GM19463 (cell line): ENCODE data around the gene INSM2.

Experiments
- ATAC-seq: cut with Tn5 transposase; IDR thresholded peaks from one replicate; pipeline ENCODE4 v1.9.1; 2021; ENCODE audit warnings: mild to moderate bottlenecking, moderate library complexity; ENCODE audit not compliant: unreplicated experiment

Gene INSM2, protein sequence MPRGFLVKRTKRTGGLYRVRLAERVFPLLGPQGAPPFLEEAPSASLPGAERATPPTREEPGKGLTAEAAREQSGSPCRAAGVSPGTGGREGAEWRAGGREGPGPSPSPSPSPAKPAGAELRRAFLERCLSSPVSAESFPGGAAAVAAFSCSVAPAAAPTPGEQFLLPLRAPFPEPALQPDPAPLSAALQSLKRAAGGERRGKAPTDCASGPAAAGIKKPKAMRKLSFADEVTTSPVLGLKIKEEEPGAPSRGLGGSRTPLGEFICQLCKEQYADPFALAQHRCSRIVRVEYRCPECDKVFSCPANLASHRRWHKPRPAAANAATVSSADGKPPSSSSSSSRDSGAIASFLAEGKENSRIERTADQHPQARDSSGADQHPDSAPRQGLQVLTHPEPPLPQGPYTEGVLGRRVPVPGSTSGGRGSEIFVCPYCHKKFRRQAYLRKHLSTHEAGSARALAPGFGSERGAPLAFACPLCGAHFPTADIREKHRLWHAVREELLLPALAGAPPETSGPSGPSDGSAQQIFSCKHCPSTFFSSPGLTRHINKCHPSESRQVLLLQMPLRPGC

GRCh38 chr14:35533357-35534207 lies at the start of gene INSM2:
TSS of gene INSM2 (plus strand) at chr14:35534164. CDS start at chr14:35534253, 89 bp downstream.
- ATAC-seq, result peak; percentile 74

- ATAC-seq, result no peak
Observed at GRCh38 chr14:35492569-35493014, 41.4 kb upstream of the INSM2 start.

DNA sequence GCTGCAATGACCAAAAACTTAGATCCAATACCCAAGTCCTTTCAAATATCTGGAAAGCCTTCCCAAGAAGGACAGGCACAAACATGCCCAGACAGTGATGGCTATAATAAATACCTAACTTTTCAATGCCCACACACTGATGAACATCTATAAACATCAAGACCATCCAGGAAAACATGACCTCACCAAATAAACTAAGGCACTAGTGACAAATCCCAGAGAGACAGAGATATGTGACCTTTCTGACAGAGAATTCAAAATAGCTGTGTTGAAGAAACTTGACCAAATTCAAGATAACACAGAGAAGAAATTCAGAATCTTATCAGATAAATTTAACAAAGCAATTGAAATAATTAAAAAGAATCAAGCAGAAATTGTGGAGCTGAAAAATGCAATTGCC lies 38.7 kb upstream of the INSM2 start:
- no peak for ATAC-seq

DNA sequence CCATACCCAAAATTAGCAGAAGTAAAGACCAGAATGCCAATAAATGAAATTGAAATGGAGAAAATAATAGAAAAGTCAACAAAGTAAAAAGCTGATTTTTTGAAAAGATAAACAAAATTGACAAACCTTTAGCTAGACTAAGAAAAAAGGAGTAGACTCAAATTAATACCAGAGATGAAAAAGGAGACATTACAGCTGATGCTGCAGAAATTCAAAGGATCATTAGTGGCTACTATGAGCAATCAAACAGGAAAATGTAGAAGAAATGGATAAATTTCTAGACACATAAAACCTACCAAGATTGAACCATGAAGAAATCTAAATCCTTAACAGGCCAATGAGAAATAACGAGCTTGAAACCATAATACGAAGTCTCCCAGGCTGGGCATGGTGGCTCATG lies 34.8 kb upstream of the INSM2 start:
- ATAC-seq, result no peak

- no peak for ATAC-seq
Observed at GRCh38 chr14:35503646-35504045, 30.3 kb upstream of the INSM2 start.

DNA sequence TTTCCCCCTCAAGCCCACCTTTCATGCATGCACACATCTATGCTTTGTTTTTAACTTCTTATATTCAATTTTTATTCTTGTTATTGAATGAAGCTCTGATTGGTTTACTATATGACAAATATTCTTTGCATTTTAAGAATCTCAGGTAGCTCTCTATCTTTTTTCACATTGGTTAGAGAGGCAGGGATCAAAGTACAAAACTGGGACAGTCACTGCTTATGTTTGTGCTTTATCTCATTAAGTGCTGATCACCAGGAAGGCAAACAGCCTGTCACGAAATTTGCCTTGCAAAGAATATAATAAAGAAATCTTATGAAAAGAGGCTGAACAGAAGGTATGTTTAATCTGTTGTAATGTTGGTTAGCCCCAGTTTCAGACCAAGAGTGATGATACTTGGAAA lies 29.7 kb upstream of the INSM2 start:
- ATAC-seq, result no peak

- ATAC-seq, result no peak
Observed at GRCh38 chr14:35506461-35506860, 27.5 kb upstream of the INSM2 start.

GRCh38 chr14:35506927-35507326 lies 27.0 kb upstream of the INSM2 start:
- ATAC-seq, result no peak

DNA sequence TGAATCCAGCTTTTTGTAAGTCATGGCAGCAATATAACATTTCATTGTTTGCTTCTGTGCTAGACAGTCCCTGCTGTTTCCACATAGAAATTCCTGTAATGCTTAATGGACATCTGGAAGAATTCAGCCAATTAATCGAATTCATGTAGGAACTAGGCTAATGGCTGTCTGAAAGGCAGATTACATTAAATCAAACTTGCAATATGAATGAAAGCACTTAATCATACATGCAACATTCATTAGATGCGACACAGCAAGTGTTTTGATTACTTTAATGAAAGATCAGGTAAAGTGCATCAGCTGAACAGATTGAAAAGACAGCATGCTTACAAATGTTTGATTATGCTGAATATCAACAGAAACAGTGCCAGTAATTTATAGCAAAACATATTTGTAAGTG lies 24.1 kb upstream of the INSM2 start:
- ATAC-seq, result no peak

GRCh38 chr14:35512765-35513164 lies 21.2 kb upstream of the INSM2 start:
- ATAC-seq, result no peak

- ATAC-seq, result no peak
Observed at GRCh38 chr14:35515916-35516315, 18.0 kb upstream of the INSM2 start.

DNA sequence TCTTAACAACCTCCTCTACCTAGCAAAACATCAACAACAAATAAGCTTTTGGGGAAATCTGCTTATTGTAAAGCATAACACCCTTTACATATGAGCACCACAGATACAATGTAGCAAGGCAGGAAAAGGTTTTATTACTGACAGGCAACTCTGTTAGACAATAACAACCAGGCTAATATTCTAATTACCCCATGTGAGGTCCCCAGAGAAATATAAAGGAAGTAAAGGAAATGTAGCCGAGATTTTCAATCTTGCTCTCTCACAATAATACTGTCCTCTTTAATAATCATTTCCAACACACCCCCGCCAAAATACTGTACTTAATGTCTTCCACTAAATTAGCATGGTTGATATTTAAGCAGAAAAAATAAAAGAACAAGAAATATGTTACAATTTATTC lies 14.0 kb upstream of the INSM2 start:
- no peak for ATAC-seq

DNA sequence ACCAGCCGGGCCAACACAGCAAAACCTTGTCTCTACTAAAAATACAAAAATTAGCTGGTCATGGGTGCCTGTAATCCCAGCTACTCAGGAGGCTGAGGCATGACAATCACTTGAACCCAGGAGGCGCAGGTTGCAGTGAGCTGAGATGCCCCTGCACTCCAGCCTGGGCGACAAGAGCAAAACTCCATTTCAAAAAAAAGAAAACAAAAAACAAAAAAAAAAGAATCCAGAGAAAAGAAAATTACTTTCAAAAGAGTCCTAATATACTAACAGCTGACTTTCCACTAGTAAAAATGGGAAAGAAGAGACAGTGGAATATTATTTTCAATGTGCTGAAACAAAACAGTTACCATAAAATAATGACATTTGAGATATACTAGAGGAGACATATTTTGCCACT lies 8.3 kb upstream of the INSM2 start:
- ATAC-seq, result no peak

DNA sequence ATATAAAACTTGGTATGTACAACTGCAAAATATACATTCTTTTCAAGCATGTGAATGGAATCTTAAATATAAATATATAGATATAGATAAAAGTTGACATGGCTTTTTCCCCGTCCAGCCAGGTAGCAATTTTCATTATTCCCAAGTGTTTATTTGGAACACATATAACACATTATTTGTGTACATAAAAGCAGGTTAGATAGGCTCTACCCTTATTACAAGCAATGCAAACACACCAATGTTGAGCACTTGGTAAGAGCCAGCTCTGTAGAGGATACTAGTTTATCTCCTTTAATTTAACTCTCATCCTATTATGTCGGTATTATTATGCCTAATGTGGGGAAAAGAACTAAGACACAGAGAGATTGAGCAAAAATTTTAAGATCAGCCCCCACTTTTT lies 7.0 kb upstream of the INSM2 start:
- no peak for ATAC-seq

- ATAC-seq, result no peak
Observed at GRCh38 chr14:35531960-35532747, 1.8 kb upstream of the INSM2 start.

DNA sequence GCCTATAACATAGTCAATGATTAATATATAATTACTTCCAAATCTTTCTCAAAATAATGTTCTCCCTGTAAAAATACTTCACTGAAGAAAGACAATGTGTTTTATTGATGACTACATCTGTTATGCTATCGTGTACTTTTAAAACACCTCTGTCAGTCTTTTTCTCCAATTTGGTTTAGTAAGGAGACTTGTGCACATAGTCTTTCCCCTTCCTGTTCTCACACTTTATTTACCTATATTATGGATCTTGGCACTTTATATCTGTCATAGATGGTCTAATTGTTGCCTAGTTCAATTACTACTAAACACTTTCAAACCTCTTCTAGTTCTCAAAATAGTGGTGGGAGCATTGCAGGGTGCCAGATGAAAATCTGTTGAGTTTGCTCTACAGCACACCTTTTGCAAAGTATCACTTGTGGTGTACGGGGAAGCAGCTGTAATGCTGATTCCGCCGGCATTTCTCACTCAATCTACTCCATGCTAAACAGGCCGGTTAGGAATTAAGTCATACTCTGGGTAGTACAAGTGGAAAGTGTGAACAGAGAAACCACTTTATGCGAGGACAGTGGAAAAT lies 1.1 kb upstream of the INSM2 start:
- peak; percentile 12 for ATAC-seq

DNA sequence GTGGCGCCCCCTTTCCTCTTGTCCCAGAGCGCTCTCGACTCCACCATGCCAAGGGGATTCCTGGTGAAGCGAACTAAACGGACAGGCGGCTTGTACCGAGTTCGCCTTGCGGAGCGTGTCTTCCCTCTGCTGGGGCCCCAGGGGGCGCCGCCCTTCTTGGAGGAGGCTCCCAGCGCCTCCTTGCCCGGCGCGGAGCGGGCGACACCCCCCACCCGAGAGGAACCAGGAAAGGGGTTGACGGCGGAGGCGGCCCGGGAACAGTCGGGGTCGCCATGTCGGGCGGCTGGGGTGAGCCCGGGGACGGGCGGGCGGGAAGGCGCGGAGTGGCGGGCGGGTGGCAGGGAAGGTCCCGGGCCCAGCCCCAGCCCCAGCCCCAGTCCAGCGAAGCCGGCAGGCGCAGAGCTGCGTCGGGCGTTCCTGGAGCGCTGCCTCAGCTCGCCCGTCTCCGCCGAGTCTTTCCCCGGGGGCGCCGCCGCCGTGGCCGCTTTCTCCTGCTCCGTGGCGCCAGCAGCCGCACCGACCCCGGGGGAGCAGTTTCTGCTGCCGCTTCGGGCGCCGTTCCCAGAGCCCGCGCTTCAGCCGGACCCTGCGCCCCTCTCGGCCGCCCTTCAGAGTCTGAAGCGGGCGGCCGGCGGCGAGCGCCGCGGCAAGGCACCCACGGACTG lies 376 bp downstream of the INSM2 start:
- peak; percentile 22 for ATAC-seq

DNA sequence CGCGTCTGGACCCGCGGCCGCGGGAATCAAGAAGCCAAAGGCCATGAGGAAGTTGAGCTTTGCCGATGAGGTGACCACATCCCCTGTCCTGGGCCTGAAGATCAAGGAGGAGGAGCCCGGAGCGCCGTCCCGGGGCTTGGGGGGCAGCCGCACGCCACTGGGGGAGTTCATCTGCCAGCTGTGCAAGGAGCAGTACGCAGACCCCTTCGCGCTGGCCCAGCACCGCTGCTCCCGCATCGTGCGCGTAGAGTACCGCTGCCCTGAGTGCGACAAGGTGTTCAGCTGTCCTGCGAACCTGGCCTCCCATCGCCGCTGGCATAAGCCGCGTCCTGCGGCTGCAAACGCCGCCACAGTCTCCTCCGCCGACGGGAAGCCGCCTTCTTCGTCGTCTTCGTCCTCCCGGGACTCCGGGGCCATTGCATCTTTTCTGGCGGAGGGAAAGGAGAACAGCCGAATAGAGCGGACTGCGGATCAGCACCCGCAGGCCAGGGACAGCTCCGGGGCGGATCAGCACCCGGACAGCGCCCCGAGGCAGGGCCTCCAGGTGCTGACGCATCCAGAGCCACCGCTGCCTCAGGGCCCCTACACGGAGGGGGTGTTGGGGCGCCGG lies 1.0 kb downstream of the INSM2 start:
- ATAC-seq, result peak; percentile 46

DNA sequence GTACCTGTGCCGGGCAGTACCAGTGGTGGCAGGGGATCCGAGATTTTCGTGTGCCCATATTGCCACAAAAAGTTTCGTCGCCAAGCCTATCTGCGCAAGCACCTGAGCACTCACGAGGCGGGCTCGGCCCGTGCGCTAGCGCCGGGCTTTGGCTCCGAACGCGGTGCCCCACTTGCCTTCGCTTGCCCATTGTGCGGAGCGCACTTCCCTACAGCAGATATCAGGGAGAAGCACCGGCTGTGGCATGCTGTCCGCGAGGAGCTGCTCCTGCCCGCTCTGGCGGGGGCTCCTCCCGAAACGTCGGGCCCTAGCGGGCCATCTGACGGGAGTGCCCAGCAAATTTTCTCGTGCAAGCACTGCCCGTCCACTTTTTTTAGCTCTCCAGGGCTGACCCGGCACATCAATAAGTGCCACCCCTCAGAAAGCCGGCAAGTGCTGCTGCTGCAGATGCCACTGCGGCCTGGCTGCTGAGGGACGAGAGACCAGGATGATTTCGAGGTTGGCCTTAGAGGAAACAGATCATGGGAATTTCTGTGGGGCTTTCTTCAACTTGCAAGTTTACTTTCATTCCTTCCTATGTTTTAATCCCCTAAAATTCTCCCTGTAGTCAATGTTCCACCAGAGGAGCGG lies 1.6 kb downstream of the INSM2 start:
- ATAC-seq, result no peak
